Measurements from ENCODE around the gene FOLR2.
A peak's percentile ranks its signal among the peaks of the same experiment; 100 is the strongest.

FOLR2 gene

DNA sequence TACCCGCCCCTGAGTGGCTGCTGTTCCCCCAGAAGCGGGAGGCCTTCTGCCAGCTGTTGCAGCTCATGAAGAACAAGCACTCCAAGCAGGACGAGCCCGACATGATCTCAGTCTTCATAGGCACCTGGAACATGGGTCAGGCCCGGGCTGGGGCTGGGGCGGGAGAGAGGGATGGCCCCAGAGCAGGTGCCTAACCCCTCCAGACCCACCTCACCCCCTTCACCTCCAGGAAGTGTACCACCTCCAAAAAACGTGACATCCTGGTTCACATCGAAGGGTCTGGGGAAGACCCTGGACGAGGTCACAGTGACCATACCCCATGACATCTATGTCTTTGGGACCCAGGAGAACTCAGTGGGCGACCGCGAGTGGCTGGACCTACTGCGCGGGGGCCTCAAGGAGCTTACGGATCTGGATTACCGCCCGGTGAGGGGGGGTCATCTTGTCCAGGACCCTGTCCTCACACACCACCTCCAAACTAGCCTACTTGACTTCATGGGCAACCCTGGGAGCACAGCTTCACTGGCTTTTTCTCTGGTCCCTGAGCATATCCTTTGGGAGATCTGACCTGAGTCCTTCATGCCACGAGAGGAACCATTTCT, 14.3 kb downstream of the FOLR2 start:
- DNase-seq, result no peak

DNA sequence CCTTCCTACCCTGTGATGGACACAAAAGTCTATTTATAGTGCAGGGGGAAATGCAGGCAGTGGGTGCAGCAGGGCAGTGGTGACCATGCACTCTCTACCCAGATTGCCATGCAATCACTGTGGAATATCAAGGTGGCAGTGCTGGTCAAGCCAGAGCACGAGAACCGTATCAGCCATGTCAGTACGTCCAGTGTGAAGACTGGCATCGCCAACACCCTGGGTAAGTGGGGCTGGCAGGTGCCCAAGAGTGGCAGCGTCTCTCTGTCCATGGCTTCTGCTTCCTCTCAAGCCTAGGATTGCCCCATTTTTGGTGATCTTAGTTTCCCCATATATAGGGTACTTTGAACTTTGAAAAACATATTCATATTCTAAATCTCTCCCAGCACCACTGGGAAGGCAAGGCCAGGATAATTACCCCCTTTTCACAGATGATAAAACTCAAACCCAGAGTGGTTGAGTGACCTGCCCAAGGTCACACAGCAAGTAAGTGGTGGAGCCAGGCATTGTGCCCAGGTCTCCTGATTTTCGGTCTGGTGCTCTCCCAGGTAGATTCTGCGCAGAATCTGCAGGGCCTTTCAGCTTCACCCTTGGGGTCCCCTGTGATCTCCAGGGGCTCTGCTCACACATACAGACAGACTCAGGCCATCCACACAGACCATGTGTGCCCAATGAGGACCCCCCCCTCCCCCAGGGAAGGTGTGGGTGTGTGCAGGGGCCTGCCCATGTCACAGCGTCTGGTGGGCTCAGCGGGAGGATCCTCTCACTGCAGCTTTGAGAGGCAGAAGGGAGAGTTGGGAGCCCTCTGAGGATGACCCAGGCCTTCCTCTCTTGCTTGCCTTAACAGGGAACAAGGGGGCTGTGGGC, 15.0 kb downstream of the FOLR2 start:
- DNase-seq, result no peak

GRCh38 chr11:72232260-72233055, 15.9 kb downstream of the FOLR2 start:
- no peak for DNase-seq

DNA sequence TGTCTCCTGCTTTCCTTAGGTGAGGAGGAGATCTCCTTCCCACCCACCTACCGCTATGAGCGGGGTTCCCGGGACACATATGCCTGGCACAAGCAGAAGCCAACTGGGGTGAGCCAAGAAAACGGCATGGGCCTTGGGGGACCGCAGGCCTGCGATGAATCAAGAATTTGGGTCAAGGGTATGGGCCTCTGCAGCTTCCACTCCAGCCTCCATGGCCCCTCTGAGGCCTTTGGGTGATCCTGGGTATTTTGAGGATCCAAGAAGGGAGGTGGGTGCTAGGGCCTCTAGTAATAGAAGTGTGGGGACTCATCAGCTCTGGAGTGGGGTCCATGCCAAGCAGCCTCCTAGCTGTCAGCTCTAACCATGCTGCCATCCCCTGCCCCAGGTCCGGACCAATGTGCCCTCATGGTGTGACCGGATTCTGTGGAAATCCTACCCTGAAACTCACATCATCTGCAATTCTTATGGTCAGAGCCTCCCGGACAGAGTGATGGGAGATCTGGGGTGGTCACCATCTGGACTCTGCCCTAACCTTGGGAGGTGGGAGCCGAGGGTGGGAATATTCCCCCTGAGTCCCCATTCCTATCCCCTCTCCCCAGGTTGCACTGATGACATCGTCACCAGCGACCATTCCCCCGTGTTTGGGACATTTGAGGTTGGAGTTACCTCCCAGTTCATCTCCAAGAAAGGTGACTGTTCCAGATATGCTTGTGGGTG, 16.6 kb downstream of the FOLR2 start:
- DNase-seq, result no peak

- no peak for DNase-seq
These were observed 17.3 kb downstream of the FOLR2 start for GRCh38 chr11:72233773-72234513.

DNA sequence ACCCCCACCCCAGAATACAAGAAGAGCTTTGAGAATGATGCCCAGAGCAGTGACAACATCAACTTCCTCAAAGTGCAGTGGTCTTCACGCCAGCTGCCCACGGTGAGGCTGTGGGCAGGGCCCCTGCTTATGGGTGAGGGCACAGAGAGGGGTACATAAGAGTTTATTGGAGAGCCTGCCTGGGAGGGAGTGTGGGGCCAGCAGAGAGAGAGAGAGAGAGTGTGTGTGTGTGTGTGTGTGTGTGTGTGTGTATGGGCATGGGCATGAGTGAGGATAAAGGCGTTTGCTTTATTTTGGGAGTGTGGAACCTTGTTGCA, 17.9 kb downstream of the FOLR2 start:
- no peak for DNase-seq

DNA sequence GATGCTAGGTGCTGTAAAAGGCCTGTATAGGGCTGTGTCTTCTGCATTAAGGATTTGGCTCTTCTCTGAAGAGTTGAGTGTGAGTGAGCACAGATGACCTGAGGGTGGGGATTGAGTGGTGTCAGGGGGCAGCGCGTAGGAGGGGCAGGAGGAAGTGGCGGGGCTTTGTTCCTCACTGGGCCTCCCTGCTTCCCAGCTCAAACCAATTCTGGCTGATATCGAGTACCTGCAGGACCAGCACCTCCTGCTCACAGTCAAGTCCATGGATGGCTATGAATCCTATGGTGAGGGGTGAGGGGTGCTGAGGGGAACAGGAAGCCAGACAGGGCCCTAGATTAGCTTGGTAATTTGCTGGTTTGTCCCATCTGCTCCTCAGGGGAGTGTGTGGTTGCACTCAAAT, 18.3 kb downstream of the FOLR2 start:
- DNase-seq, result no peak

GRCh38 chr11:72235351-72236057, 18.9 kb downstream of the FOLR2 start:
- DNase-seq, result no peak

- no peak for DNase-seq
These were observed 19.6 kb downstream of the FOLR2 start for GRCh38 chr11:72236083-72236697.

DNA sequence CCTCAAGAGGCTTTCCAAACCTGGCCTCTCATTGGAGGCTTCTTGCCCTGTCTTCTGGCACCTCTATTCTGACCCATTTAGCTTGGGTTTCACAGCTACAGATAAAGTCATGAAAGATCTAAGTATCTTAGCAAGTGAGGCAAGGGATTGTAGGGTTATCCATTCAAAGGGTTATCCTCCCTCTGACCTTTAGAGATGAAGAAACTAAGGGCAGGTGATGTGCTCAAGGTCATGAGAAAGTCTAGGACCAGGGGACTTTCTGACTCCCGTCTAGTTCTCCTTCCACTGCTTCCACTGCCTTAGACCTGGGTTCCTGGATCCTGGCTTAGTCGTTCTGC, 20.1 kb downstream of the FOLR2 start:
- DNase-seq, result no peak

DNA sequence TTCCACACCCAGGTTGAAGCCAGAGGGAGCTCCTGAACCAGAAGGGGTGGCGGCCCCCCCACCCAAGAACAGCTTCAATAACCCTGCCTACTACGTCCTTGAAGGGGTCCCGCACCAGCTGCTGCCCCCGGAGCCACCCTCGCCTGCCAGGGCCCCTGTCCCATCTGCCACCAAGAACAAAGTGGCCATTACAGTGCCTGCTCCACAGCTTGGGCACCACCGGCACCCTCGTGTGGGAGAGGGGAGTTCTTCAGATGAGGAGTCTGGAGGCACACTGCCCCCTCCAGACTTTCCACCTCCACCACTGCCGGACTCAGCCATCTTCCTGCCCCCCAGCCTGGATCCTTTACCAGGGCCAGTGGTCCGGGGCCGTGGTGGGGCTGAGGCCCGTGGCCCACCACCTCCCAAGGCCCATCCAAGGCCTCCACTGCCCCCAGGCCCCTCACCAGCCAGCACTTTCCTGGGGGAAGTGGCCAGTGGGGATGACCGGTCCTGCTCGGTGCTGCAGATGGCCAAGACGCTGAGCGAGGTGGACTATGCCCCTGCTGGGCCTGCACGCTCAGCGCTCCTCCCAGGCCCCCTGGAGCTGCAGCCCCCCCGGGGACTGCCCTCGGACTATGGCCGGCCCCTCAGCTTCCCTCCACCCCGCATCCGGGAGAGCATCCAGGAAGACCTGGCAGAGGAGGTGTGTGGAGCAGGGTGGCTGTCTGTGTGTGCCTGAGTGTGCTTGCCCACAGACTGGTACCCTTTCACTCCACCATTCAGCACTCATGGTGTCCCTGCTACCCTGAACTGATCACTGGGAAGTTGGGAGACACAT, 20.7 kb downstream of the FOLR2 start:
- no peak for DNase-seq

DNA sequence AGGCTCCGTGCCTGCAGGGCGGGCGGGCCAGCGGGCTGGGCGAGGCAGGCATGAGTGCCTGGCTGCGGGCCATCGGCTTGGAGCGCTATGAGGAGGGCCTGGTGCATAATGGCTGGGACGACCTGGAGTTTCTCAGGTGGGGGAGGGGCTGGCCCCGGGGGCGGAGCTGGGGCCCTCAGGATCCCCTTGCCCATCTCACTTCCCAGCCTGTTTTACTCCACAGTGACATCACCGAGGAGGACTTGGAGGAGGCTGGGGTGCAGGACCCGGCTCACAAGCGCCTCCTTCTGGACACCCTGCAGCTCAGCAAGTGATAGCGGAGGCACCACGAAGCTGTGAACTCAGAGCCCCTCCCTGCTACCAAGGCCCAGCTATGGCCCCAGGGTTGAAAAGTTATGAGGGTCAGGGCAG, 21.5 kb downstream of the FOLR2 start:
- peak in 1 of 2 experiments; percentile 19 for DNase-seq

- DNase-seq, result no peak
These were observed 22.1 kb downstream of the FOLR2 start for GRCh38 chr11:72238492-72239312.

GRCh38 chr11:72239313-72239848, 22.8 kb downstream of the FOLR2 start:
- DNase-seq, result peak; percentile 36 to 63

- DNase-seq, result peak in 1 of 2 experiments; percentile 57
These were observed 23.4 kb downstream of the FOLR2 start for GRCh38 chr11:72239849-72240460.

- DNase-seq, result peak in 1 of 2 experiments; percentile 29
These were observed 24.1 kb downstream of the FOLR2 start for GRCh38 chr11:72240461-72241290.

DNA sequence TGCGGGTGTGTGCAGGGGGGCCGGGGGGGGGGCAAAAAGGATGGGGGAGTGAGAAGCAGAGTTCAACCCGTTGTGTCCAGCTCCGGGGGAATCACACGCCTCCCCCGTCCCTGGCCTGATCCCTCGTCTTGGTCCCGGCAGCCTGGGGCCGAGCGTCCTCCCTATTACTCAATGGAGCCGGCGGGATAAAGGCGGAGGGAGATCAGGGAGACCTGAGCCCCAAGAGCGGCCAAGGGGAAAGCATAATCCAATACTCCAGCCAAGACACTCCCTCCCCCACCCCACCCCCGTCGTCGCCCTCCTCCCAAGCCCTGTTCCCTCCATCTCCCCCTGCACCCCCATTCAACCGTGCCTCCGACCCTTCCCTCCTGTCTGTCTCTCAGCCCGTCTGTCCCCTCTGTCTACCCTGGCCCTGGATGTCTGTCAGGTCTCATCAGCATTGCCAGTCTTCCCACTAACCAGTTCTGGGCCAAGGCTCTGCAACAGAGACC, 24.7 kb downstream of the FOLR2 start:
- DNase-seq, result no peak

- DNase-seq, result no peak
These were observed 25.5 kb downstream of the FOLR2 start for GRCh38 chr11:72242141-72242540.
